LNCAP (cell line): ENCODE data around the gene MAP4.

Source experiments
- TF ChIP-seq, protein P1 (sequence below): fragments of 450-650 bp; IDR thresholded peaks from 2 replicates; pipeline ENCODE4 v1.5.1; 2017; ENCODE audit warnings: mild to moderate bottlenecking

MAP4 gene

DNA sequence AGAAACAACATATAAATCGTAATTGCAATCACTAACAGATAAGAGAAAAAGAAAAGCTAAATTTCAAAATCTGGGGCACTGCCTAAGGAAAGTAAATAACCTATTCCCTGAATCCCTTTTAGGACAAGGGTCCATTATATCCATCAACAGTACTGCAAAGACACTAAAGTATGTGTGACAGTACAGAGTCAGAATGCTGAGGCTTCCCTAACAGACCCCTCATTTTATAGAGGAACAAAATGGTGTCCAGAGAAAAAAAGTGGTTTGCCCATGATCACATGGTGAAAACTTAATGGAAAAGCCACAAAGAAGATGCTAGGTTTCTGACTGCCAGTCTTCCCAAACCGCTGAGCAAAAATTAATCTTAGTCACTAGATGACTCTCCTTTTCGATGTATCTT lies 119.5 kb downstream of the MAP4 start:
- TF ChIP-seq, protein P1, sequence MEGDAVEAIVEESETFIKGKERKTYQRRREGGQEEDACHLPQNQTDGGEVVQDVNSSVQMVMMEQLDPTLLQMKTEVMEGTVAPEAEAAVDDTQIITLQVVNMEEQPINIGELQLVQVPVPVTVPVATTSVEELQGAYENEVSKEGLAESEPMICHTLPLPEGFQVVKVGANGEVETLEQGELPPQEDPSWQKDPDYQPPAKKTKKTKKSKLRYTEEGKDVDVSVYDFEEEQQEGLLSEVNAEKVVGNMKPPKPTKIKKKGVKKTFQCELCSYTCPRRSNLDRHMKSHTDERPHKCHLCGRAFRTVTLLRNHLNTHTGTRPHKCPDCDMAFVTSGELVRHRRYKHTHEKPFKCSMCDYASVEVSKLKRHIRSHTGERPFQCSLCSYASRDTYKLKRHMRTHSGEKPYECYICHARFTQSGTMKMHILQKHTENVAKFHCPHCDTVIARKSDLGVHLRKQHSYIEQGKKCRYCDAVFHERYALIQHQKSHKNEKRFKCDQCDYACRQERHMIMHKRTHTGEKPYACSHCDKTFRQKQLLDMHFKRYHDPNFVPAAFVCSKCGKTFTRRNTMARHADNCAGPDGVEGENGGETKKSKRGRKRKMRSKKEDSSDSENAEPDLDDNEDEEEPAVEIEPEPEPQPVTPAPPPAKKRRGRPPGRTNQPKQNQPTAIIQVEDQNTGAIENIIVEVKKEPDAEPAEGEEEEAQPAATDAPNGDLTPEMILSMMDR = no peak

DNA sequence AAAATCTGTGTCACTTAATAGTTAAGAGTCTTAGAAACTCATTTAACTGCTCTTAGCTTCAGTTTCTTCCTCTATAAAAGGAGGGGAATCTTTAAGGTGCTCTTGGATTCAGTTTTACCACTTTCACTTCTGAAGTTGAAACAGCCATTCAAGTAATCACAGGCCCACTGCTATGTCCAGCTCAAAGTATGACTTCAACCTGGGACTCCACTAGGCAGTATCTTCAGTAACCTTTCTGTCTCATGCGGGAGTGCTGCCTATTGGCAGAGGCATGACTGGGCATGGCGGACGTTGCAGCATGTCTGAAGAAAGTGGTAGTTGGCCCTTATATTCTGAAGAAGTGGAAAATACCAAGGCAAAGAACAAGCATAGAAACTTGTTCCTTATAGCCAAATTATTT lies 121.0 kb downstream of the MAP4 start:
- TF ChIP-seq, protein P1 = no peak

- TF ChIP-seq, protein P1 = no peak
Observed at GRCh38 chr3:47892286-47893040, 123.8 kb downstream of the MAP4 start.

DNA sequence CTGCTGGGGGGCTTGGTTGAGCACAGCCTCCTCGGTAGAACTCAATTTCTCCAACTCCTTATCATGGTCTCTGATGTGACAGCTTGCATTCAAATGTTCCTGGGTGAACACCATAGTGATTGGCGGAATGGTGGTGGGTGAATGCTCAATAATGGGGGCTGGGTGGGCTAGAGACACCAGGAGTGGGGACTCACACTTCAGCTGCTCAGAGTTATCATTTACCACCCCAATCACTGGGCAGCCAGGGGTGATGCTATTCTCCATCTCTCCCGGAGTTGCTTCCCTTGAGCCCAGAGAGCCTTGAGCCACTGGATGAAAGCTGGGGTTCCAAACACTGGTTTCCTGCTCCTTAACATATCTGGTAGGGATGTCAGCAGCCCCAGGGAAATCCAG lies 124.6 kb downstream of the MAP4 start:
- TF ChIP-seq, protein P1 = no peak

GRCh38 chr3:47890828-47891612 lies 125.2 kb downstream of the MAP4 start:
- TF ChIP-seq, protein P1 = no peak

DNA sequence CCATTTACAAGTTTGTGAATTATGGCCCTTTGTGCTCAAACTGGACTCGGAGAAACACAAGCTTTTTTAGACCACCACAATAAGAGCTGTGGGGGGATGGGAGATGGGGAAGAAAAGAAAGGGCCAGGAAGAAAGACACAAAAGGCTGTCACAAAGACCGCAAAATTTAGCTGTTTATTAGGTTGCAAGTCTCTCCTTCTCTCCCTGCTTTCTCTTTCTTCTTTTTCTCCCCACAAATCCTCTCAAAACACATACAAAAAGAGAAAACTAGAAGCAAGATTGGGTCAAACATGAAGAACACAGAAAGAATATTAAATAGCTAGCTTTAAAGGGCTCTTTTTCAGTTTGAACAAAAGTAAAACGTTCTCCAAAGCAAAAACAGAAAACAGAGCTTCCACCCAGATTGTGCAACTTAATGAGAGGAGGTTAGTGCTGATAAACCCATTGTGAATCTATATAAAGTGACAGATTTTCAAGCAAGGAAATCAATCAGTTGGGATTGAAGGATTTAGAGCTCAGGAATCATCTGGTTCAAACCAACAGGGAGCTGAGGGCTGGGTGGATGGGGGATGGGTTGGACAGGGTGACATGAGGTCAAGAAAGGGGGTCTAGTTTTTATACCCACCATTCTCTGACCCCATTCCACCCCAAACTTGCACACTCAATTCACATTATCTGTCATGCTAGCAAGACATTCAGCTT lies 125.9 kb downstream of the MAP4 start:
- TF ChIP-seq, protein P1 = no peak

- TF ChIP-seq, protein P1 = no peak
Observed at GRCh38 chr3:47888986-47889757, 127.0 kb downstream of the MAP4 start.
